B cell (primary cell): ENCODE measurements around the gene KCTD7. TPM values are rescaled to one million over a fixed set of nuclear protein-coding genes. Genes with fewer than 3 reads are reported as not detected.
"Not testable (repeated sequence)": the region's sequence is repeated elsewhere in the genome, so short reads cannot be mapped to it uniquely, and the experiment has no call there.

Experiments
- ATAC-seq: fragments of 200-7000 bp; cut with Tn5 transposase; one replicate; pipeline ENCODE4 v1.10.0; 2021; ENCODE audit warnings: low read depth, mild to moderate bottlenecking, moderate number of reproducible peaks, moderate library complexity
- CTCF ChIA-PET: fragments of 350-600 bp; sonication (Branson Sonifier 250); formaldehyde crosslinking; loops from one replicate; lab custom pipeline; 2021; ENCODE audit warnings: antibody characterized with exemption, inconsistent platforms; lab: Charles Lee
- POLR2A ChIA-PET: fragments of 350-600 bp; sonication (Branson Sonifier 250); formaldehyde crosslinking; loops from one replicate; lab custom pipeline; 2021; ENCODE audit warnings: antibody characterized with exemption; lab: Charles Lee
- DNase-seq: peaks from one replicate; pipeline ENCODE4 v3.0.0; 2013
- H2AFZ ChIP-seq: 2 replicates; pipeline ENCODE4 v1.6.1; 2012; ENCODE audit warnings: mild to moderate bottlenecking, low read depth, low read length; ENCODE audit not compliant: insufficient read depth, poor library complexity, severe bottlenecking
- H3K27ac ChIP-seq, 2 donors: 1 replicate in 1 of 2; 2 replicates in 1 of 2; pipeline ENCODE4 v1.5.1; 2012 to 2013; ENCODE audit warnings: low read length in 2 of 2, mild to moderate bottlenecking in 2 of 2, moderate library complexity in 1 of 2
- H3K27me3 ChIP-seq, 4 experiments: fragments of 200-600 bp in 1 of 4; sonication (generic) in 1 of 4; replicated peaks in 1 of 4; 1 replicate in 2 of 4; 2 replicates in 2 of 4; pipeline versions ENCODE4 v1.6.1 to v1.7.0; 2013 to 2016; ENCODE audit warnings: low read length in 3 of 4, mild to moderate bottlenecking in 2 of 4, mixed read lengths in 1 of 4, moderate library complexity in 1 of 4; ENCODE audit not compliant: insufficient read depth in 4 of 4, control insufficient read depth in 3 of 4; ENCODE audit errors: control extremely low read depth in 1 of 4
- H3K36me3 ChIP-seq, 2 experiments: replicated peaks in 1 of 2; 1 replicate in 1 of 2; 2 replicates in 1 of 2; pipeline versions ENCODE4 v1.6.1 to v1.7.1; 2013; ENCODE audit warnings: low read length in 1 of 2; ENCODE audit not compliant: insufficient read depth in 2 of 2, control insufficient read depth in 1 of 2; ENCODE audit errors: control extremely low read depth in 1 of 2, extremely low read depth in 1 of 2
- H3K4me1 ChIP-seq, 2 donors: fragments of 200-600 bp in 1 of 2; sonication (generic) in 1 of 2; 1 replicate in 1 of 2; 2 replicates in 1 of 2; pipeline versions ENCODE4 v1.5.1 to v1.6.1; 2013 to 2017; ENCODE audit warnings: low read length in 2 of 2; ENCODE audit not compliant: control insufficient read depth in 2 of 2, insufficient read depth in 2 of 2
- H3K4me2 ChIP-seq: replicated peaks from 2 replicates; pipeline ENCODE3; 2012; ENCODE audit warnings: mild to moderate bottlenecking, low read depth, low read length; ENCODE audit not compliant: poor library complexity, severe bottlenecking
- H3K4me3 ChIP-seq, 5 experiments: fragments of 200-600 bp in 1 of 5; sonication (generic) in 1 of 5; 1 replicate in 3 of 5; 2 replicates in 2 of 5; pipeline versions ENCODE4 v1.5.1 to v1.7.0; 2011 to 2016; ENCODE audit warnings: low read length in 4 of 5, mild to moderate bottlenecking in 4 of 5, low read depth in 2 of 5, control low read depth in 1 of 5, moderate library complexity in 1 of 5; ENCODE audit not compliant: insufficient read depth in 1 of 5; ENCODE audit errors: control extremely low read depth in 1 of 5, extremely low read depth in 1 of 5
- H3K79me2 ChIP-seq: fragments of 200-600 bp; sonication (generic); one replicate; pipeline ENCODE4 v1.6.0; 2016; ENCODE audit warnings: low read length; ENCODE audit not compliant: control insufficient read depth, insufficient read depth
- H3K9ac ChIP-seq: fragments of 200-600 bp; sonication (generic); 2 replicates; pipeline ENCODE4 v1.6.1; 2017; ENCODE audit warnings: mild to moderate bottlenecking, low read length, moderate library complexity
- H3K9me3 ChIP-seq, 3 donors: one replicate each; pipeline versions ENCODE4 v1.6.1 to v1.7.1; 2013; ENCODE audit warnings: low read length in 2 of 3; ENCODE audit not compliant: control insufficient read depth in 2 of 3, insufficient read depth in 1 of 3; ENCODE audit errors: control extremely low read depth in 1 of 3
- H4K20me1 ChIP-seq: 2 replicates; pipeline ENCODE4 v1.6.0; 2012; ENCODE audit warnings: mild to moderate bottlenecking, low read length; ENCODE audit not compliant: insufficient read depth, control insufficient read depth, poor library complexity, severe bottlenecking
- H3K27ac Mint-ChIP-seq: one replicate; pipeline ENCODE4 v1.8.0; 2021; ENCODE audit warnings: mixed read lengths
- H3K27me3 Mint-ChIP-seq: one replicate; pipeline ENCODE4 v1.8.0; 2021; ENCODE audit warnings: mixed read lengths
- H3K4me1 Mint-ChIP-seq: one replicate; pipeline ENCODE4 v1.8.0; 2021; ENCODE audit warnings: mixed read lengths
- H3K4me3 Mint-ChIP-seq: one replicate; pipeline ENCODE4 v1.8.0; 2021; ENCODE audit warnings: mixed read lengths
- H3K9me3 Mint-ChIP-seq: one replicate; pipeline ENCODE4 v1.8.0; 2022; ENCODE audit warnings: mixed read lengths; ENCODE audit not compliant: insufficient read depth
- EZH2 ChIP-seq: IDR thresholded peaks from 2 replicates; pipeline ENCODE4 v1.6.1; 2012; ENCODE audit warnings: borderline replicate concordance, low read depth, mild to moderate bottlenecking, moderate library complexity, low read length; ENCODE audit not compliant: insufficient read depth, poor library complexity, severe bottlenecking
- WGBS: methylation state at CpG from one replicate; pipeline ENCODE4 v1.1.5; 2013; ENCODE audit warnings: missing lambda C conversion rate; ENCODE audit not compliant: insufficient coverage; 5-methylcytosine and 5-hydroxymethylcytosine counted together
- intact Hi-C: fragments of 100-400 bp; cut with micrococcal nuclease; formaldehyde crosslinking; loops from one replicate; pipeline ENCODE4 v1.10.0; 2022
- polyA plus RNA-seq: library from polyadenylated mRNA; depleted of rRNA; stranded (reverse); fragments of >200 nt; gene quantifications from 2 replicates; pipeline ENCODE4 v1.2.3, GENCODE V29; 2012
- total RNA-seq, 2 donors: library from RNA; stranded (reverse); fragments of 120-200 nt in 1 of 2; gene quantifications; 1 replicate in 1 of 2; 2 replicates in 1 of 2; pipeline versions ENCODE4 v1.2.3 to v1.2.4, GENCODE V29; 2013 to 2022
- TF ChIP-seq, protein P1 (sequence below): fragments of 200-600 bp; IDR thresholded peaks from one replicate; pipeline ENCODE4 v1.8.0; 2022; ENCODE audit warnings: antibody characterized with exemption, mild to moderate bottlenecking

The KCTD7 gene
- total and polyA plus RNA-seq, 2 donors (not counting 1 experiment from before 2014, with no cell fraction given) = 44.4 to 48.2 TPM

DNA sequence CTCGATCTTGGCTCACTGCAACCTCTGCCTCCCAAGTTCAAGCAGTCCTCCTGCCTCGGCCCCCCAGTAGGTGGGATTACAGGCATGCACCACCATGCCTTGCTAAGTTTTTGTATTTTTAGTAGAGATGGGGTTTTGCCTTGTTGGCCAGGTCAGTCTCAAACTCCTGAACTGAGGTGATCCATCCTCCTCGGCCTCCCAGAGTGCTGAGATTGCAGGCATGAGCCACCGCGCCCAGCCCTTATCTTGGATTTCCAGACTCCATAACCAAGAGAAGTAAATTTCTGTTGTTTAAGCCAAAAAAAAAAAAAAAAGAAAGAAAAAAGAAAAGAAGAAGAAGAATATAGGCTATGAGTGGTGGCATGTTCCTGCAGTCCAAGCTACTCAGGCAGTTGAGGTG, 58.5 kb downstream of the KCTD7 start:
- H2AFZ ChIP-seq = no peak overlapping the region
- H3K79me2 ChIP-seq = peaks cover 69% of the 10 kb centered on the region
- WGBS = 100% methylated on average over 1 of the region's 5 CpGs
- ATAC-seq (no peak), DNase-seq (no peak)
- H3K4me3 ChIP-seq = no peak overlapping the region
- peaks cover 7 to 8% of the 10 kb centered on the region in 2 donors for H3K4me1 ChIP-seq
- H3K9ac ChIP-seq = no peak overlapping the region
- no peak overlapping the region for H3K4me2 ChIP-seq
- ChIA-PET POLR2A (no interaction called here), CTCF (no interaction called here)
- H4K20me1 ChIP-seq = peaks cover 1% of the 10 kb centered on the region
- peaks cover 9% of the 10 kb centered on the region for H3K4me1 Mint-ChIP-seq
- H3K27me3 ChIP-seq = no peaks in the 10 kb centered on the region
- intact Hi-C loops = no loop called here
- H3K27me3 Mint-ChIP-seq = no peaks in the 10 kb centered on the region
- H3K4me3 Mint-ChIP-seq = no peak overlapping the region
- TF ChIP-seq, protein P1, sequence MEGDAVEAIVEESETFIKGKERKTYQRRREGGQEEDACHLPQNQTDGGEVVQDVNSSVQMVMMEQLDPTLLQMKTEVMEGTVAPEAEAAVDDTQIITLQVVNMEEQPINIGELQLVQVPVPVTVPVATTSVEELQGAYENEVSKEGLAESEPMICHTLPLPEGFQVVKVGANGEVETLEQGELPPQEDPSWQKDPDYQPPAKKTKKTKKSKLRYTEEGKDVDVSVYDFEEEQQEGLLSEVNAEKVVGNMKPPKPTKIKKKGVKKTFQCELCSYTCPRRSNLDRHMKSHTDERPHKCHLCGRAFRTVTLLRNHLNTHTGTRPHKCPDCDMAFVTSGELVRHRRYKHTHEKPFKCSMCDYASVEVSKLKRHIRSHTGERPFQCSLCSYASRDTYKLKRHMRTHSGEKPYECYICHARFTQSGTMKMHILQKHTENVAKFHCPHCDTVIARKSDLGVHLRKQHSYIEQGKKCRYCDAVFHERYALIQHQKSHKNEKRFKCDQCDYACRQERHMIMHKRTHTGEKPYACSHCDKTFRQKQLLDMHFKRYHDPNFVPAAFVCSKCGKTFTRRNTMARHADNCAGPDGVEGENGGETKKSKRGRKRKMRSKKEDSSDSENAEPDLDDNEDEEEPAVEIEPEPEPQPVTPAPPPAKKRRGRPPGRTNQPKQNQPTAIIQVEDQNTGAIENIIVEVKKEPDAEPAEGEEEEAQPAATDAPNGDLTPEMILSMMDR = no peak
- no peak for TF ChIP-seq EZH2
- H3K9me3 ChIP-seq = peaks cover 0 to 4% (median 0%) of the 10 kb centered on the region in 3 donors
- H3K9me3 Mint-ChIP-seq = peaks cover 5% of the 10 kb centered on the region
- H3K36me3 ChIP-seq = no peaks in the 10 kb centered on the region
- H3K27ac ChIP-seq = no peak overlapping the region
- H3K27ac Mint-ChIP-seq = no peak overlapping the region

DNA sequence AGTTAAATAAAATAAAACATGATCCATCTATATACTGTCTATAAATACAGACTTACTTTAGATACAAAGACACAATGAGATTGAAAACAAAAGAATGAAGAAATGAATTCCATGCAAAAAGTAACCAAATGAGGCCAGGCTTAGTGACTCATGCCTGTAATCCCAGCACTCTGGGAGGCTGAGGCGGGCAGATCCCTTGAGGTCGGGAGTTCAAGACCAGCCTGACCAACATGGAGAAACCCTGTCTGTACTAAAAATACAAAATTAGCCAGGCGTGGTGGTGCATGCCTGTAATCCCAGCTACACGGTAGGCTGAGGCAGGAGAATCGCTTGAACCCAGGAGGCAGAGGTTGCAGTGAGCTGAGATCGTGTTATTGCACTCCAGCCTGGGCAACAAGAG, 59.0 kb downstream of the KCTD7 start:
- H3K27ac Mint-ChIP-seq, intact Hi-C loops, H2AFZ ChIP-seq, H3K9ac ChIP-seq, POLR2A ChIA-PET, H3K4me1 ChIP-seq, DNase-seq, H3K27ac ChIP-seq, ATAC-seq, H4K20me1 ChIP-seq, H3K4me3 Mint-ChIP-seq, H3K4me2 ChIP-seq, H3K9me3 Mint-ChIP-seq, CTCF ChIA-PET, H3K9me3 ChIP-seq, H3K36me3 ChIP-seq, H3K4me1 Mint-ChIP-seq, H3K4me3 ChIP-seq, H3K27me3 Mint-ChIP-seq, H3K27me3 ChIP-seq: not testable (repeated sequence)
- 96% methylated on average over 5 of the region's 6 CpGs for whole genome bisulfite sequencing
- peaks cover 64% of the 10 kb centered on the region for H3K79me2 ChIP-seq
